Endothelial cell of umbilical vein (primary cell): ENCODE data around the gene VSIG10L2. TPM values are rescaled to one million over a fixed set of nuclear protein-coding genes. Genes with fewer than 3 reads are reported as not detected.

Experiments used
- BruUV-seq: library from RNA; stranded (reverse); fragments of 400-500 nt; replicated peaks from 2 replicates; lab custom pipeline; 2021; lab: Mats Ljungman, UMichigan
- CTCF ChIA-PET: fragments of 300-600, 350-600 bp; sonication (Branson Sonifier 250); formaldehyde crosslinking; loops from one replicate; lab custom pipeline; 2021; ENCODE audit warnings: antibody characterized with exemption, inconsistent platforms; lab: Charles Lee
- POLR2A ChIA-PET: fragments of 300-600, 350-600 bp; sonication (Branson Sonifier 250); formaldehyde crosslinking; loops from one replicate; lab custom pipeline; 2021; ENCODE audit warnings: antibody characterized with exemption, inconsistent platforms; lab: Charles Lee
- DNase-seq: peaks from one replicate; pipeline ENCODE4 v3.0.0-alpha.2; 2011; ENCODE audit warnings: low read depth, low spot score
- FAIRE-seq: peaks from 2 replicates; lab custom pipeline; 2011; peaks lifted over from hg19 to GRCh38; lab: Jason Lieb, UNC
- H2AFZ ChIP-seq: 2 replicates; pipeline ENCODE4 v1.6.0; 2012; ENCODE audit warnings: low read depth, low read length, control low read depth, inconsistent platforms
- H3K27ac ChIP-seq: 2 replicates; pipeline ENCODE4 v1.5.1; 2011; ENCODE audit warnings: low read depth, mild to moderate bottlenecking, control low read depth, low read length, moderate library complexity; ENCODE audit not compliant: insufficient read depth
- H3K27me3 ChIP-seq, 2 experiments: 2 replicates each; pipeline versions ENCODE4 v1.6.0 to v1.6.1; 2011; ENCODE audit warnings: low read length in 2 of 2, mixed read lengths in 1 of 2; ENCODE audit not compliant: control insufficient read depth in 2 of 2, insufficient read depth in 2 of 2
- H3K36me3 ChIP-seq, 2 experiments: 2 replicates in 1 of 2; 3 replicates in 1 of 2; pipeline ENCODE4 v1.5.1; 2011; ENCODE audit warnings: low read length in 2 of 2, mild to moderate bottlenecking in 1 of 2, moderate library complexity in 1 of 2; ENCODE audit not compliant: control insufficient read depth in 2 of 2, insufficient read depth in 2 of 2; ENCODE audit errors: extremely low read depth in 1 of 2
- H3K4me1 ChIP-seq: 3 replicates; pipeline ENCODE4 v1.5.1; 2011; ENCODE audit warnings: mild to moderate bottlenecking, low read length; ENCODE audit not compliant: control insufficient read depth, insufficient read depth; ENCODE audit errors: extremely low read depth
- H3K4me2 ChIP-seq: 2 replicates; pipeline ENCODE4 v1.6.1; 2011; ENCODE audit warnings: low read length, control low read depth, mixed read lengths; ENCODE audit not compliant: insufficient read depth
- H3K4me3 ChIP-seq, 3 experiments: fragments of 200-600 bp in 1 of 3; sonication (generic), shearing (Covaris generic) in 1 of 3; replicated peaks in 1 of 3; 2 replicates each; pipeline ENCODE4 v1.5.1; 2011 to 2016; ENCODE audit warnings: control low read depth in 3 of 3, low read length in 3 of 3, mild to moderate bottlenecking in 2 of 3, inconsistent platforms in 1 of 3, low read depth in 1 of 3, moderate library complexity in 1 of 3; ENCODE audit not compliant: insufficient read depth in 1 of 3
- H3K79me2 ChIP-seq: 2 replicates; pipeline ENCODE4 v1.6.0; 2012; ENCODE audit warnings: low read length, inconsistent platforms; ENCODE audit not compliant: control insufficient read depth, insufficient read depth
- H3K9ac ChIP-seq: replicated peaks from 2 replicates; pipeline ENCODE3; 2011; ENCODE audit warnings: low read length, control low read depth; ENCODE audit not compliant: insufficient read depth; ENCODE audit errors: extremely low read depth
- H3K9me1 ChIP-seq: replicated peaks from 3 replicates; pipeline ENCODE4 v1.6.0; 2011; ENCODE audit warnings: mild to moderate bottlenecking, low read length; ENCODE audit not compliant: control insufficient read depth, insufficient read depth; ENCODE audit errors: extremely low read depth
- H3K9me3 ChIP-seq: replicated peaks from 2 replicates; pipeline ENCODE4 v1.5.1; 2012; ENCODE audit warnings: low read length, inconsistent platforms; ENCODE audit not compliant: control insufficient read depth, insufficient read depth
- H4K20me1 ChIP-seq: replicated peaks from 2 replicates; pipeline ENCODE3; 2011; ENCODE audit warnings: mild to moderate bottlenecking, low read length; ENCODE audit not compliant: control insufficient read depth, insufficient read depth; ENCODE audit errors: extremely low read depth
- EZH2 ChIP-seq: IDR thresholded peaks from 2 replicates; pipeline ENCODE4 v1.6.1; 2012; ENCODE audit warnings: borderline replicate concordance, low read depth, mild to moderate bottlenecking, moderate library complexity, low read length, inconsistent platforms; ENCODE audit not compliant: severe bottlenecking
- FOS ChIP-seq: IDR thresholded peaks from 2 replicates; pipeline ENCODE4 v1.6.1; 2011; ENCODE audit warnings: mild to moderate bottlenecking, low read length, moderate library complexity, borderline replicate concordance; ENCODE audit not compliant: insufficient read depth
- GATA2 ChIP-seq: IDR thresholded peaks from 2 replicates; pipeline ENCODE4 v1.7.0; 2011; ENCODE audit warnings: low read depth, mild to moderate bottlenecking, moderate library complexity, mixed read lengths, low read length; ENCODE audit not compliant: insufficient read length, insufficient read depth
- JUN ChIP-seq: IDR thresholded peaks from 2 replicates; pipeline ENCODE4 v1.6.1; 2011; ENCODE audit warnings: borderline replicate concordance, low read depth; ENCODE audit not compliant: insufficient read length, insufficient read depth
- MYC ChIP-seq: IDR thresholded peaks from one replicate; pipeline ENCODE4 v1.6.1; 2011; ENCODE audit warnings: mild to moderate bottlenecking, low read depth, low read length
- POLR2A ChIP-seq: IDR thresholded peaks from 2 replicates; pipeline ENCODE4 v1.6.1; 2012; ENCODE audit warnings: low read depth, mild to moderate bottlenecking, control low read depth, low read length
- POLR2AphosphoS5 ChIP-seq: IDR thresholded peaks from 2 replicates; pipeline ENCODE4 v1.6.1; 2012; ENCODE audit warnings: low read depth, mild to moderate bottlenecking, control low read depth, low read length, moderate library complexity; ENCODE audit not compliant: insufficient read depth
- dilution Hi-C: fragments of 300-500 bp; cut with MboI; formaldehyde crosslinking; loops from one replicate; pipeline ENCODE4 v1.15.0; 2019; ENCODE audit warnings: low sequenced_read_pairs; ENCODE audit not compliant: extremely low pct_ligation_motif_present
- intact Hi-C: fragments of 100-400 bp; cut with micrococcal nuclease; formaldehyde crosslinking; loops from one replicate; pipeline ENCODE4 v1.10.0; 2022
- polyA plus RNA-seq, 4 experiments: library from polyadenylated mRNA; depleted of rRNA in 3 of 4; stranded (reverse) in 3 of 4; unstranded in 1 of 4; fragments of >200 nt; gene quantifications; 2 replicates each; pipeline versions ENCODE4 v1.2.1 to v1.2.3, GENCODE V29; 2011 to 2012; ENCODE audit warnings: missing spikeins in 1 of 4
- total RNA-seq: library from RNA; stranded (reverse); gene quantifications from 2 replicates; pipeline ENCODE4 v1.2.3, GENCODE V29; 2021
- TF ChIP-seq, protein P1 (sequence below): IDR thresholded peaks from 2 replicates; pipeline ENCODE4 v1.6.1; 2011; ENCODE audit not compliant: insufficient read depth, insufficient read length
- TF ChIP-seq, protein P2 (sequence below), 2 donors: IDR thresholded peaks; 1 replicate in 1 of 2; 2 replicates in 1 of 2; pipeline ENCODE4 v1.5.1; 2011; ENCODE audit warnings: low read length in 2 of 2, mild to moderate bottlenecking in 2 of 2, moderate library complexity in 2 of 2, control low read depth in 1 of 2, inconsistent platforms in 1 of 2, low read depth in 1 of 2; ENCODE audit not compliant: insufficient read depth in 1 of 2; ENCODE audit errors: extremely low read depth in 1 of 2

The VSIG10L2 gene
- total and polyA plus RNA-seq, 2 donors (not counting 3 experiments of a cell fraction or from before 2014, with no cell fraction given): not detected

DNA sequence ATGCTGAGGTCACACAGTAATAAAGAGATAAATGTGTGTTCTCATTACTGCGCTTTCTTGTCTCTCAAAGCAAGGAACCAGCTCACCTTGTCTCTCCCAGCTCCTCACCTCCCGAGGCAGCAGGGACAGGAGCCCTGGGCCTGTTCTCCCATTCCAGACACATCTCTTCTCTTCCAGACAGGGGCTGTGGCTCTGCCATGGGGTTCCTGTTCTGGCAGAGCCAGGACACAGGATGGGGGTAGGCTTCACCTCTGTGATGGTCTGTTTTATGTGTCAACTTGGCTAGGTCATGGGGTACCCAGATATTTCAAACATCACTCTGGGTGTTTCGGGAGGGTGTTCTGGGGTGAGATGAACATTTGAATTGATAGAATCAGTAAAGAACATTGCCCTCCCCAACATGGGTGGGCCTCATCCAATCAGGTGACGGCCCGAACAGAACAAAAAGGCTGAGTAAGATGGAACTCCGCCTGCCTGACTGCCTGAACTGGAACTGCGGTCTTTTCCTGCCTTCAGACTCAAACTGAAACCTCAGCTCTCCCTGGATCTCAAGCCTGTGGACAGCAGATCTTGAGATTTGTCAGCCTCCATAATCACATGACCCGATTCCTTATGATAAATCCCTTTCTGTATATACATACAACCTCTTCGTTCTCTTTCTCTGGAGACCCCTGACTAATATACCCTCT is 2.0 kb upstream of the VSIG10L2 start:
- no peaks in the 10 kb centered on the region for H3K27me3 ChIP-seq

More for the DNA sequence above, 2.0 kb upstream of the VSIG10L2 start:
- H3K79me2 ChIP-seq: no peaks in the 10 kb centered on the region
- BruUV-seq: no TSS peak
- H3K4me2 ChIP-seq: no peak overlapping the region
- H3K9me3 ChIP-seq: no peaks in the 10 kb centered on the region
- dilution Hi-C loops (no loop called here), intact Hi-C loops (loop anchor here (5.0 kb wide), 1 partner anchor 118 kb away; the partner anchor contains the start of gene CDON)
- FAIRE-seq (no peak), DNase-seq (no peak)
- no peaks in the 10 kb centered on the region for H3K36me3 ChIP-seq
- ChIA-PET POLR2A (no interaction called here), CTCF (interaction anchor here (1.0 to 10.5 kb wide), 4 partner anchors 17 to 249 kb away, joined by 3 to 147 read pairs (median 4); no protein-coding TSS in a partner anchor)
- no peak overlapping the region for H2AFZ ChIP-seq
- H3K9ac ChIP-seq: no peak overlapping the region
- no peaks in the 10 kb centered on the region for H3K4me1 ChIP-seq
- TF ChIP-seq MYC: no peak
- TF ChIP-seq FOS: no peak
- no peak for TF ChIP-seq POLR2AphosphoS5
- TF ChIP-seq POLR2A: no peak
- TF ChIP-seq JUN: no peak
- TF ChIP-seq, protein P1, sequence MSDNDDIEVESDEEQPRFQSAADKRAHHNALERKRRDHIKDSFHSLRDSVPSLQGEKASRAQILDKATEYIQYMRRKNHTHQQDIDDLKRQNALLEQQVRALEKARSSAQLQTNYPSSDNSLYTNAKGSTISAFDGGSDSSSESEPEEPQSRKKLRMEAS: no peak
- TF ChIP-seq GATA2: no peak
- TF ChIP-seq EZH2: no peak
- TF ChIP-seq, protein P2, sequence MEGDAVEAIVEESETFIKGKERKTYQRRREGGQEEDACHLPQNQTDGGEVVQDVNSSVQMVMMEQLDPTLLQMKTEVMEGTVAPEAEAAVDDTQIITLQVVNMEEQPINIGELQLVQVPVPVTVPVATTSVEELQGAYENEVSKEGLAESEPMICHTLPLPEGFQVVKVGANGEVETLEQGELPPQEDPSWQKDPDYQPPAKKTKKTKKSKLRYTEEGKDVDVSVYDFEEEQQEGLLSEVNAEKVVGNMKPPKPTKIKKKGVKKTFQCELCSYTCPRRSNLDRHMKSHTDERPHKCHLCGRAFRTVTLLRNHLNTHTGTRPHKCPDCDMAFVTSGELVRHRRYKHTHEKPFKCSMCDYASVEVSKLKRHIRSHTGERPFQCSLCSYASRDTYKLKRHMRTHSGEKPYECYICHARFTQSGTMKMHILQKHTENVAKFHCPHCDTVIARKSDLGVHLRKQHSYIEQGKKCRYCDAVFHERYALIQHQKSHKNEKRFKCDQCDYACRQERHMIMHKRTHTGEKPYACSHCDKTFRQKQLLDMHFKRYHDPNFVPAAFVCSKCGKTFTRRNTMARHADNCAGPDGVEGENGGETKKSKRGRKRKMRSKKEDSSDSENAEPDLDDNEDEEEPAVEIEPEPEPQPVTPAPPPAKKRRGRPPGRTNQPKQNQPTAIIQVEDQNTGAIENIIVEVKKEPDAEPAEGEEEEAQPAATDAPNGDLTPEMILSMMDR (IDR thresholded peaks at IDR 0.05; ENCODE audit: extremely low read depth in 1 of 2, insufficient read depth in 1 of 2, low read depth in 1 of 2, low read length in 2 of 2): no peak
- no peak overlapping the region for H3K27ac ChIP-seq
- H3K4me3 ChIP-seq: no peak overlapping the region
- H3K9me1 ChIP-seq: no peaks in the 10 kb centered on the region
- no peaks in the 10 kb centered on the region for H4K20me1 ChIP-seq
